ENCODE data around the gene TNRC6A.
"Not testable (repeated sequence)": the region's sequence is repeated elsewhere in the genome, so short reads cannot be mapped to it uniquely, and the experiment has no call there.

The TNRC6A gene

DNA sequence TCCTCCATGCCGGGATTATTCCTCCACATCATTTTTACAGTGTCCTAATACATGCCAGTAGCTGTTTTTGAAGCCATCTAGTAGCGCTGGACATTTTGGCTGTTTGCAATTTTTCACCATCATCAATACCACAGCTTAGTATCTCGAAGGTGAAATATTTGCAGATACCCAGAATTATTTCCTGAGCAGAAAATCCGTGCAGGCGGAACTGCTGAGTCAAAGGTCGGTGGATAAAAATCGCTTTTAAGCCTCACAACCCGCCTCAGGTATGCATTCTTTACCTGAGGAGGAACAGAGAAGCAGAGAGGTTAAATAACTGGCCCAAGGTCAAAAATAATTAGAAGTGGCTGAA, 584 bp upstream of the TNRC6A start:
- no peak for DNase-seq

- DNase-seq: no peak
Observed at GRCh38 chr16:24729951-24730815, 732 bp downstream of the TNRC6A start.

GRCh38 chr16:24730914-24731313, 1.5 kb downstream of the TNRC6A start:
- no peak for DNase-seq

- DNase-seq: no peak
Observed at GRCh38 chr16:24731722-24732419, 2.4 kb downstream of the TNRC6A start.

DNA sequence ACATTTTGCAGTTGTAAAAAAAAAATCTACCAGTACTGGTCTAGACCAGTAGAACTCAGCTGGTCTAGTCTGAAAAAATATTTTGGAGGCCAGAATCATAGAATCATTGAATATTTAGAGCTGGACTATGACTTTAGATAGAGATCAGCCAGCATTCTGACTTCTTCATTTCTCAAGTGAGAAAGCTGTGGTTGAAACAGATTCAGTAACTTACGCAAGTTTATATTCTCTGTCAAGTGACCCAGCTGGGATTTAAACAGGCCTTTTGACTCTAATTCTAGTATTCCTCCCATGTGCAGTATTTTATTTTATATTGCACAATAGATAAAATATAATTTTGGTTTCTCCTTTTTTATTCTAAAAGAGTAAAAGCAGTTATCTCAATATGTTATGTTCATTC, 4.9 kb downstream of the TNRC6A start:
- no peak for DNase-seq

GRCh38 chr16:24736758-24737157, 7.3 kb downstream of the TNRC6A start:
- DNase-seq: no peak

- DNase-seq: no peak
Observed at GRCh38 chr16:24737391-24737871, 8.0 kb downstream of the TNRC6A start.

- no peak for DNase-seq
Observed at GRCh38 chr16:24737916-24738594, 8.6 kb downstream of the TNRC6A start.

- DNase-seq: no peak
Observed at GRCh38 chr16:24738895-24739294, 9.4 kb downstream of the TNRC6A start.

DNA sequence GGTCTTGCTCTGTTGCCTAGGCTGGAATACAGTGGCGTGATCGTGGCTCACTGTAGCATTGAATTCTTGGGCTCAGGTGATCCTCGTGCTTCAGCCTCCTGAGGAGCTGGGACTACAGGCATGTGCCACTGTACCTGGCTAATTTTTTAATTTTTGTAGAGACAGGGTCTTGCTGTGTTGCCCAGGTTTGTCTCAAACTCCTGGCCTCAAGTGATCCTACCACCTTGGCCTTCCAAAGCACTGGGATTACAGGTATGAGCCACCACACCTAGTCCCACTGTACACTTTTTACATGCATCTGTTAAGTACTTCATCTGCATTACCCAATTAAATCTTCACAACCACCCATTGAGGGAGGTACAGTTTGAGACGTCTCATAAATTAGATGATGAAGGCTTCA, 12.4 kb downstream of the TNRC6A start:
- DNase-seq: no peak

GRCh38 chr16:24742610-24743009, 13.2 kb downstream of the TNRC6A start:
- not testable (repeated sequence) for DNase-seq

DNA sequence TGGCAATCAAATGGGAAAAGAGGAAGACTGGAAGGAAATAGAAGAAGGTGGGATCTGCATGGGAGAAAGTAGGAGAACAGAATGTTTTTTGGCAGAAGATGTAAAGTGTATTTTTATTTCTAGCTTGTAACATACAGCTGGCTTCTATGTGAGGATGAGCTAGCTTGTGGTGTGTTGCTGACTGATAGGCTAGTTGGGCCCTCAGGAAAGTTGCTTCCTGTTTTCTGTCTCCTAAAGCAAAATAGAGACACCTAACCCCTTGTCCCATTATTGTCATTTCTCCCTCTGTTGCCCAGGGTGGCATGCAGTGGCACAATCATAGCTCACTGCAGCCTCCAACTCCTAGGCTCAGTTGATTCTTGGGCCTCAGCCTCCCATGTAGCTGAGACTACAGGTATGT, 15.9 kb downstream of the TNRC6A start:
- no peak for DNase-seq

GRCh38 chr16:24745791-24746190, 16.3 kb downstream of the TNRC6A start:
- no peak for DNase-seq

GRCh38 chr16:24747441-24747840, 18.0 kb downstream of the TNRC6A start:
- no peak for DNase-seq

- DNase-seq: no peak
Observed at GRCh38 chr16:24748242-24748641, 18.8 kb downstream of the TNRC6A start.

- no peak for DNase-seq
Observed at GRCh38 chr16:24749310-24749709, 19.9 kb downstream of the TNRC6A start.

- not testable (repeated sequence) for DNase-seq
Observed at GRCh38 chr16:24749872-24750271, 20.4 kb downstream of the TNRC6A start.

DNA sequence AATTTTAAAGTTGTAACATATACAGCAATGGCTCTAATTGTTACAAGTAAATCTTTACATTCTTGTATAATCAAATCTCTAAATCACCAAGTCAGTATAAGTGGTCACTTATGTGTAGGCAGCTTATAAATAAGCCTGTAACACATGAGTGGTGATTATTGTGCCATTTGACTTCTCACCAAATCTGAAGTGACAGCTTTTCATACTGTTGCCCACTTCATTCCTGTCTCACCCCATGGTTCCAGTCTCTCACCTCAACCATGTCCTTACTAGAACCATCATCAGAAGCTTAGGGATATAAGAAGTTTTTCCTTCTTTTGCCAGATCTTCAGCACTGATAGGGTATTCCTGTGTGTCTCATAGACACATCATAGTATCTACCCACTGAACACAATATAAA, 23.5 kb downstream of the TNRC6A start:
- DNase-seq: no peak

DNA sequence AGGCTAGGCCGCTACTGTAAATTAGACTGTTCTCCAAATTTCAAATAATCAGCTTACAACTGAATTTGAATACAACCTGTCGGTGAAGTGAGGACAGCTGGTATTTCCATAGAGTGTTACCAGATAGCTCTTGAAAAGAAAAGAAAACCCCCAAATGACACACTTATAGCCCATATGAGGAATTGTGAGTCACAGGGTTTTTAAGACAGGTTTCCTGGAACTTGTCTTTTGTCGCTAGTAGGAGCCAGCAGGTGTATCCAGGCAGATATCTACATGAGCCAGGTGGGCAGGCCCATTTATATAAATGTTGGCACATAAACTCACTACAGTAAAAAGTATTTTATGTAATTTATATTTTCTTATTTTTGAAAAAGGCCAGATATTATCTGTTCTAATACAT, 24.0 kb downstream of the TNRC6A start:
- no peak for DNase-seq

GRCh38 chr16:24754543-24754942, 25.1 kb downstream of the TNRC6A start:
- DNase-seq: no peak

GRCh38 chr16:24755201-24755874, 25.9 kb downstream of the TNRC6A start:
- DNase-seq: no peak

GRCh38 chr16:24758373-24758772, 28.9 kb downstream of the TNRC6A start:
- no peak for DNase-seq

- DNase-seq: no peak
Observed at GRCh38 chr16:24759006-24759405, 29.6 kb downstream of the TNRC6A start.

Measured in GOT3 (cell line).